ENCODE measurements around the gene ABCC10. TPM values are rescaled to one million over a fixed set of nuclear protein-coding genes. Genes with fewer than 3 reads are reported as not detected.

The ABCC10 gene
- total RNA-seq, 6 donors from 2014 or later = 18.8 to 75.4 (median 34.2) TPM

GRCh38 chr6:43468748-43469681, 41.7 kb downstream of the ABCC10 start:
- Histone ChIP-seq H3K27me3 (no peaks in the 10 kb centered on the region), H3K9me3 (no peaks in the 10 kb centered on the region), H3K27ac (no peak overlapping the region), H3K36me3 (no peaks in the 10 kb centered on the region), H3K4me3 (no peak overlapping the region), H3K4me1 (no peaks in the 10 kb centered on the region)
- ATAC-seq (ENCODE audit: low FRiP score in 2 of 2) = no peak
- TF ChIP-seq POLR2A (IDR thresholded peaks at IDR 0.05) (no peak), EP300 (IDR thresholded peaks at IDR 0.05) (no peak), POLR2AphosphoS5 (IDR thresholded peaks at IDR 0.05) (no peak)
- TF ChIP-seq, protein P1, sequence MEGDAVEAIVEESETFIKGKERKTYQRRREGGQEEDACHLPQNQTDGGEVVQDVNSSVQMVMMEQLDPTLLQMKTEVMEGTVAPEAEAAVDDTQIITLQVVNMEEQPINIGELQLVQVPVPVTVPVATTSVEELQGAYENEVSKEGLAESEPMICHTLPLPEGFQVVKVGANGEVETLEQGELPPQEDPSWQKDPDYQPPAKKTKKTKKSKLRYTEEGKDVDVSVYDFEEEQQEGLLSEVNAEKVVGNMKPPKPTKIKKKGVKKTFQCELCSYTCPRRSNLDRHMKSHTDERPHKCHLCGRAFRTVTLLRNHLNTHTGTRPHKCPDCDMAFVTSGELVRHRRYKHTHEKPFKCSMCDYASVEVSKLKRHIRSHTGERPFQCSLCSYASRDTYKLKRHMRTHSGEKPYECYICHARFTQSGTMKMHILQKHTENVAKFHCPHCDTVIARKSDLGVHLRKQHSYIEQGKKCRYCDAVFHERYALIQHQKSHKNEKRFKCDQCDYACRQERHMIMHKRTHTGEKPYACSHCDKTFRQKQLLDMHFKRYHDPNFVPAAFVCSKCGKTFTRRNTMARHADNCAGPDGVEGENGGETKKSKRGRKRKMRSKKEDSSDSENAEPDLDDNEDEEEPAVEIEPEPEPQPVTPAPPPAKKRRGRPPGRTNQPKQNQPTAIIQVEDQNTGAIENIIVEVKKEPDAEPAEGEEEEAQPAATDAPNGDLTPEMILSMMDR (IDR thresholded peaks at IDR 0.05) = no peak
- no peak for DNase-seq
- 65 to 76% methylated on average over 11 to 13 of the region's 13 CpGs for WGBS, 2 donors

DNA sequence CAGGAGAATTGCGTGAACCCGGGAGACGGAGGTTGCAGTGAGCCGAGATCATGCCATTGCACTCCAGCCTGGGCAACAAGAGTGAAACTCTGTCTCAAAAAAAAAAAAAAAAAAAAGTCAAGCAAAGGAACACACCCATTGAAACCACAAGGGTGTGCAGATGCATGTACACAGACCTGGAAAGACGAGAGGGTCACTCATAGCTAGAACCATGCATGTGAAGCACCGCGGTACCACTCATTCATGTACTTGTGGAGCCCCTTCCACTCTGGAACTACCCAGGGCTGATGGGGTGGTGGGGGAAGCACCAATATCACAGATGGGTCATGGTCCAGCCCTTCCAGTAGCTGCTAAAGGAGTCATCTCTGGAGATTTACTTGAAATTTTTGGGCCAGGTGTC, 42.6 kb downstream of the ABCC10 start:
- H3K4me1 ChIP-seq = no peaks in the 10 kb centered on the region
- no peaks in the 10 kb centered on the region for H3K36me3 ChIP-seq
- no peak for DNase-seq
- H3K4me3 ChIP-seq = no peak overlapping the region
- 87 to 89% methylated on average over 7 of the region's 7 CpGs for WGBS, 2 donors
- H3K27me3 ChIP-seq = no peaks in the 10 kb centered on the region
- TF ChIP-seq EP300 (IDR thresholded peaks at IDR 0.05) = no peak
- no peak for TF ChIP-seq POLR2A (IDR thresholded peaks at IDR 0.05)
- TF ChIP-seq, protein P1 (IDR thresholded peaks at IDR 0.05) = no peak
- ATAC-seq (ENCODE audit: low FRiP score in 2 of 2) = no peak
- no peaks in the 10 kb centered on the region for H3K9me3 ChIP-seq
- H3K27ac ChIP-seq = no peak overlapping the region

GRCh38 chr6:43471399-43471798, 44.1 kb downstream of the ABCC10 start:
- ATAC-seq (ENCODE audit: low FRiP score in 2 of 2) = no peak
- no peaks in the 10 kb centered on the region for H3K4me1 ChIP-seq
- 57 to 78% methylated on average over 1 of the region's 1 CpG for WGBS, 2 donors
- no peak for TF ChIP-seq POLR2AphosphoS5 (IDR thresholded peaks at IDR 0.05)
- TF ChIP-seq, protein P1 (IDR thresholded peaks at IDR 0.05) = no peak
- no peak for TF ChIP-seq POLR2A (IDR thresholded peaks at IDR 0.05)
- no peaks in the 10 kb centered on the region for H3K9me3 ChIP-seq
- H3K27ac ChIP-seq = no peak overlapping the region
- H3K27me3 ChIP-seq = no peaks in the 10 kb centered on the region
- H3K4me3 ChIP-seq = no peak overlapping the region
- no peak for DNase-seq
- no peaks in the 10 kb centered on the region for H3K36me3 ChIP-seq

DNA sequence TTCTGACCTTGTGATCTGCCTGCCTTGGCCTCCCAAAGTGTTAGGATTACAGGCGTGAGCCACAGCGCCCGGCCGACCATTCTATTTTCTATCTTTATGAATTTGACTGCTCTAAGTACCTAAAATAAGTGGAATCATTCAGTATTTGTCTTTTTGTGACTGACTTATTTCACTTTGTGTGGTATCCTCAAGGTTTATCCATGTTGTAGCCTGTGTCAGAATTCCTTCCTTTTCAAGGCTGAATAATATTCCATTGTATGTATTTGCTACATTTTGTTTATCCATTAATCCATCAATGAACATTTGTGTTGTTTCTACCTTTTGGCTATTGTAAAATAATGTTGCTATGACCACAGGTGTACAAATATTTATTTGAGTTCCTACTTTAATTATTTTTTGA, 45.2 kb downstream of the ABCC10 start:
- DNase-seq (no peak), ATAC-seq (ENCODE audit: low FRiP score in 2 of 2) (no peak)
- peaks cover 0 to 4% (median 4%) of the 10 kb centered on the region in 4 donors for H3K4me1 ChIP-seq
- H3K4me3 ChIP-seq = no peak overlapping the region
- no peaks in the 10 kb centered on the region for H3K36me3 ChIP-seq
- H3K27ac ChIP-seq = no peak overlapping the region
- TF ChIP-seq, protein P1 (IDR thresholded peaks at IDR 0.05) = no peak
- TF ChIP-seq EP300 (IDR thresholded peaks at IDR 0.05) = no peak
- TF ChIP-seq POLR2AphosphoS5 (IDR thresholded peaks at IDR 0.05) = no peak
- TF ChIP-seq POLR2A (IDR thresholded peaks at IDR 0.05) = no peak
- 97 to 99% methylated on average over 4 of the region's 4 CpGs for WGBS, 2 donors
- no peaks in the 10 kb centered on the region for H3K27me3 ChIP-seq
- H3K9me3 ChIP-seq = no peaks in the 10 kb centered on the region

DNA sequence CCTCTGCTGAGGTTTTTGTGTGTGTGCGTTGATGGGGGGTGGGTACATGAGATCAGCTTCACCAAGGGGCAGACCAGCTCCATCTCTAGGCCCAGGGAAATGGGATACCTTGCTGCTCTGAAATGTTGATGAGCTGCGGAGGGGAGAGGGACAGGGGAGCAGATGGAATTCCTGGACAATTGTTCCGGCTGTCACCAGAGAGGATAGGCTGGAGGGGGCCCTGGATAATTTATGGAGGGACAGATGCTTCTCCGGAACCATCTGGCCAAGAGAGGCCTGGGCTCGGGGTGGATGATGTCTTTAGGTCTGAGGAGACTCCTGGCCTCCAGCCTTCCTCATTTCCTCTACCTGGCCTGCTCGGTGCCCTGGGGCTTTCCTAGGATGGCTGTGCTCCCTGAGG, 48.2 kb downstream of the ABCC10 start:
- TF ChIP-seq POLR2AphosphoS5 (IDR thresholded peaks at IDR 0.05) = no peak
- TF ChIP-seq, protein P1 (IDR thresholded peaks at IDR 0.05) = no peak
- no peak for TF ChIP-seq EP300 (IDR thresholded peaks at IDR 0.05)

More for the DNA sequence above, 48.2 kb downstream of the ABCC10 start:
- H3K27ac ChIP-seq = no peak overlapping the region
- DNase-seq (no peak), ATAC-seq (ENCODE audit: low FRiP score in 2 of 2) (no peak)
- no peaks in the 10 kb centered on the region for H3K9me3 ChIP-seq
- H3K4me3 ChIP-seq = no peak overlapping the region
- no peaks in the 10 kb centered on the region for H3K36me3 ChIP-seq
- 80 to 86% methylated on average over 4 to 6 of the region's 6 CpGs for WGBS, 2 donors
- no peaks in the 10 kb centered on the region for H3K27me3 ChIP-seq
- H3K4me1 ChIP-seq = peaks cover 13 to 30% (median 17%) of the 10 kb centered on the region in 4 donors

Measured in upper lobe of left lung (tissue), 6 donors.